K562 (cell line): Measurements from ENCODE around the gene OR52B6. TPM values are rescaled to one million over a fixed set of nuclear protein-coding genes. Genes with fewer than 3 reads are reported as not detected.

ENCODE experiments used
- HMG20B ChIP-seq: fragments of 250-450 bp; sonication (Bioruptor Pico); IDR thresholded peaks from 2 replicates; pipeline ENCODE4 v1.5.0; 2021; ENCODE audit warnings: mild to moderate bottlenecking
- L3MBTL2 ChIP-seq: fragments of 450-650 bp; IDR thresholded peaks from 2 replicates; pipeline ENCODE4 v1.6.1; 2016; ENCODE audit warnings: mild to moderate bottlenecking, moderate library complexity
- NR4A1 ChIP-seq, 2 experiments: fragments of 250-450 bp in 1 of 2; fragments of 450-650 bp in 1 of 2; sonication (Bioruptor Pico) in 1 of 2; IDR thresholded peaks; 2 replicates each; pipeline versions ENCODE4 v1.4.0 to v1.6.1; 2016 to 2020; ENCODE audit warnings: mild to moderate bottlenecking in 2 of 2, missing compliant biosample characterization in 1 of 2, missing genetic modification characterization in 1 of 2, moderate library complexity in 1 of 2
- RCOR1 ChIP-seq, 2 experiments: IDR thresholded peaks; 2 replicates each; pipeline ENCODE4 v1.6.1; 2012; ENCODE audit warnings: low read depth in 2 of 2, low read length in 2 of 2, borderline replicate concordance in 1 of 2, improper control_type of control experiment in 1 of 2
- ZNF41 ChIP-seq: fragments of 250-450 bp; sonication (Bioruptor Pico); conservative IDR thresholded peaks from 2 replicates; pipeline ENCODE4 v1.4.0; 2020; ENCODE audit warnings: mild to moderate bottlenecking
- ZNF592 ChIP-seq: fragments of 450-650 bp; IDR thresholded peaks from 2 replicates; pipeline ENCODE4 v1.6.1; 2017; ENCODE audit warnings: antibody characterized with exemption, mild to moderate bottlenecking
- polyA plus RNA-seq, 8 experiments: library from polyadenylated mRNA; depleted of rRNA in 4 of 8; stranded (reverse) in 5 of 8; unstranded in 3 of 8; fragments of >200 nt; fragmentation: Nextera tagmentation in 2 of 8; fragmentation: Illumina TruSeq in 1 of 8; extraction: Ambion mirVana in 2 of 8; extraction: Trizol in 1 of 8; gene quantifications; 2 replicates each; pipeline versions ENCODE4 v1.2.1 to v1.2.3, GENCODE V29; 2011 to 2014; ENCODE audit warnings: inconsistent platforms in 1 of 8, missing spikeins in 1 of 8
- total RNA-seq, 7 experiments: library from RNA; depleted of rRNA in 6 of 7; stranded (reverse); fragments of >200 nt in 6 of 7; fragmentation: Illumina TruSeq in 2 of 7; extraction: Trizol in 2 of 7; gene quantifications; 2 replicates each; pipeline versions ENCODE4 v1.2.1 to v1.2.3, GENCODE V29; 2011 to 2021; ENCODE audit warnings: low replicate concordance in 1 of 7
- TF ChIP-seq, protein P1 (sequence below): fragments of 450-650 bp; IDR thresholded peaks from 2 replicates; pipeline ENCODE4 v1.6.1; 2016; ENCODE audit warnings: mild to moderate bottlenecking
- TF ChIP-seq, protein P2 (sequence below): sonication (generic); formaldehyde crosslinking; IDR thresholded peaks from 2 replicates; pipeline ENCODE4 v1.8.0; 2022; ENCODE audit warnings: mild to moderate bottlenecking, missing genetic modification reagents, borderline replicate concordance

Gene OR52B6
- total and polyA plus RNA-seq, 9 of the 15 experiments (the other 6 are each of a cell fraction or from before 2014, with no cell fraction given) = not detected

GRCh38 chr11:5600374-5600851 is 19.7 kb downstream of the OR52B6 start (continued):
- TF ChIP-seq, protein P1, sequence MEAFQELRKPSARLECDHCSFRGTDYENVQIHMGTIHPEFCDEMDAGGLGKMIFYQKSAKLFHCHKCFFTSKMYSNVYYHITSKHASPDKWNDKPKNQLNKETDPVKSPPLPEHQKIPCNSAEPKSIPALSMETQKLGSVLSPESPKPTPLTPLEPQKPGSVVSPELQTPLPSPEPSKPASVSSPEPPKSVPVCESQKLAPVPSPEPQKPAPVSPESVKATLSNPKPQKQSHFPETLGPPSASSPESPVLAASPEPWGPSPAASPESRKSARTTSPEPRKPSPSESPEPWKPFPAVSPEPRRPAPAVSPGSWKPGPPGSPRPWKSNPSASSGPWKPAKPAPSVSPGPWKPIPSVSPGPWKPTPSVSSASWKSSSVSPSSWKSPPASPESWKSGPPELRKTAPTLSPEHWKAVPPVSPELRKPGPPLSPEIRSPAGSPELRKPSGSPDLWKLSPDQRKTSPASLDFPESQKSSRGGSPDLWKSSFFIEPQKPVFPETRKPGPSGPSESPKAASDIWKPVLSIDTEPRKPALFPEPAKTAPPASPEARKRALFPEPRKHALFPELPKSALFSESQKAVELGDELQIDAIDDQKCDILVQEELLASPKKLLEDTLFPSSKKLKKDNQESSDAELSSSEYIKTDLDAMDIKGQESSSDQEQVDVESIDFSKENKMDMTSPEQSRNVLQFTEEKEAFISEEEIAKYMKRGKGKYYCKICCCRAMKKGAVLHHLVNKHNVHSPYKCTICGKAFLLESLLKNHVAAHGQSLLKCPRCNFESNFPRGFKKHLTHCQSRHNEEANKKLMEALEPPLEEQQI = no peak
- TF ChIP-seq ZNF592 (peak; percentile 51), HMG20B (CRISPR knock-in tag) (no peak), RCOR1 (IDR thresholded peaks at IDR 0.05; ENCODE audit: borderline replicate concordance in 1 of 2, low read depth in 2 of 2, low read length in 2 of 2) (peak in 1 of 2 experiments; percentile 71; a peak in 1 of 4 replicates), ZNF41 (no peak), NR4A1 (CRISPR knock-in tag; IDR thresholded peaks at IDR 0.05) (no peak), NR4A1 (tag; IDR thresholded peaks at IDR 0.05) (no peak), L3MBTL2 (peak; percentile 57; the same call in 1 of the 2 replicates)
- TF ChIP-seq, protein P2, sequence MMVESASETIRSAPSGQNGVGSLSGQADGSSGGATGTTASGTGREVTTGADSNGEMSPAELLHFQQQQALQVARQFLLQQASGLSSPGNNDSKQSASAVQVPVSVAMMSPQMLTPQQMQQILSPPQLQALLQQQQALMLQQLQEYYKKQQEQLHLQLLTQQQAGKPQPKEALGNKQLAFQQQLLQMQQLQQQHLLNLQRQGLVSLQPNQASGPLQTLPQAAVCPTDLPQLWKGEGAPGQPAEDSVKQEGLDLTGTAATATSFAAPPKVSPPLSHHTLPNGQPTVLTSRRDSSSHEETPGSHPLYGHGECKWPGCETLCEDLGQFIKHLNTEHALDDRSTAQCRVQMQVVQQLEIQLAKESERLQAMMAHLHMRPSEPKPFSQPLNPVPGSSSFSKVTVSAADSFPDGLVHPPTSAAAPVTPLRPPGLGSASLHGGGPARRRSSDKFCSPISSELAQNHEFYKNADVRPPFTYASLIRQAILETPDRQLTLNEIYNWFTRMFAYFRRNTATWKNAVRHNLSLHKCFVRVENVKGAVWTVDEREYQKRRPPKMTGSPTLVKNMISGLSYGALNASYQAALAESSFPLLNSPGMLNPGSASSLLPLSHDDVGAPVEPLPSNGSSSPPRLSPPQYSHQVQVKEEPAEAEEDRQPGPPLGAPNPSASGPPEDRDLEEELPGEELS (CRISPR knock-in tag) = no peak
